Stimulated activated CD4-positive, alpha-beta T cell treated with anti-CD3 and anti-CD28 coated beads, Interleukin-4, amount 100 ng/mL, for 48 hours (primary cell): ENCODE data around the gene OR4Q2.
"Not testable (repeated sequence)": the region's sequence is repeated elsewhere in the genome, so short reads cannot be mapped to it uniquely, and the experiment has no call there.

ENCODE experiments used
- DNase-seq, 2 donors: peaks; one replicate each; pipeline ENCODE4 v3.0.0-alpha.2; 2020; ENCODE audit warnings: low read depth in 2 of 2

The OR4Q2 gene

GRCh38 chr14:20001863-20002262 is at the start of gene OR4Q2:
Gene OR4Q2 (plus strand): TSS chr14:20002163.
- no peak for DNase-seq

GRCh38 chr14:19969735-19970134 is 32.2 kb upstream of the OR4Q2 start:
- not testable (repeated sequence) for DNase-seq

- DNase-seq: no peak
Measured at GRCh38 chr14:19974844-19975243, 27.1 kb upstream of the OR4Q2 start.

- no peak for DNase-seq
Measured at GRCh38 chr14:19975291-19975690, 26.7 kb upstream of the OR4Q2 start, which contains the start of gene OR4K15. Gene OR4K15 (plus strand): TSS chr14:19975591. CDS start chr14:19975591, 0 bp downstream.

- DNase-seq: no peak
Measured at GRCh38 chr14:19993438-19993837, 8.5 kb upstream of the OR4Q2 start.

GRCh38 chr14:20002319-20002718 is 356 bp downstream of the OR4Q2 start:
- DNase-seq: no peak

- DNase-seq: no peak
Measured at GRCh38 chr14:20008156-20008555, 6.2 kb downstream of the OR4Q2 start.

GRCh38 chr14:20019257-20019865 is 17.4 kb downstream of the OR4Q2 start, which contains the start of gene OR4K14:
Gene OR4K14 (minus strand): TSS chr14:20019307. CDS start chr14:20015193, 4,114 bp downstream.
- no peak for DNase-seq

GRCh38 chr14:20031058-20031457 is 29.1 kb downstream of the OR4Q2 start:
- no peak for DNase-seq

- DNase-seq: no peak
Measured at GRCh38 chr14:20035449-20035848, 33.5 kb downstream of the OR4Q2 start.

- DNase-seq: no peak
Measured at GRCh38 chr14:20035938-20036337, 34.0 kb downstream of the OR4Q2 start, which contains the start of gene OR4K13. Gene OR4K13 (minus strand): TSS chr14:20036038. CDS start chr14:20034758, 1,280 bp downstream.

- no peak for DNase-seq
Measured at GRCh38 chr14:20044243-20044642, 42.3 kb downstream of the OR4Q2 start.

GRCh38 chr14:20048202-20048601 is 46.2 kb downstream of the OR4Q2 start:
- no peak for DNase-seq
